HepG2 (cell line): ENCODE results near the gene STAT1. TPM values are rescaled to one million over a fixed set of nuclear protein-coding genes. Genes with fewer than 3 reads are reported as not detected.

Source experiments
- ATAC-seq: fragments of 200-7000 bp; cut with Tn5 transposase; 3 replicates; pipeline ENCODE4 v1.9.1; 2020; ENCODE audit warnings: mild to moderate bottlenecking, moderate library complexity
- BruUV-seq: library from RNA; stranded (reverse); fragments of 400-500 nt; replicated peaks from 2 replicates; lab custom pipeline; 2021; lab: Mats Ljungman, UMichigan
- CTCF ChIA-PET: fragments of 300-600 bp; formaldehyde crosslinking; extraction: SDS; loops from one replicate; lab custom pipeline; 2021; ENCODE audit warnings: low total read pairs, inconsistent platforms, low intra/inter-chr PET ratio; lab: Yijun Ruan, JAX
- POLR2A ChIA-PET: fragments of 350-600 bp; sonication (Branson Sonifier 250); formaldehyde crosslinking; loops from one replicate; lab custom pipeline; 2020; ENCODE audit warnings: antibody characterized with exemption, inconsistent platforms; lab: Yijun Ruan, JAX
- DNase-seq: peaks from one replicate; pipeline ENCODE4 v3.0.0-alpha.2; 2015; ENCODE audit warnings: low spot score
- FAIRE-seq: peaks from 3 replicates; lab custom pipeline; 2011; peaks lifted over from hg19 to GRCh38; lab: Jason Lieb, UNC
- H2AFZ ChIP-seq: one replicate; pipeline ENCODE4 v1.6.1; 2011; ENCODE audit warnings: low read length, inconsistent platforms
- H3K27ac ChIP-seq: fragments of 300-600 bp; 3 replicates; pipeline ENCODE4 v1.8.0; 2011; ENCODE audit warnings: mixed run types, mild to moderate bottlenecking, mixed read lengths, low read length, inconsistent platforms; ENCODE audit not compliant: insufficient read depth; ENCODE audit errors: extremely low read length
- H3K27me3 ChIP-seq, 2 experiments: fragments of 200-600 bp in 1 of 2; 2 replicates in 1 of 2; 3 replicates in 1 of 2; pipeline versions ENCODE4 v1.6.0 to v1.8.0; 2011; ENCODE audit warnings: low read length in 2 of 2, mild to moderate bottlenecking in 2 of 2, moderate library complexity in 2 of 2, inconsistent platforms in 1 of 2; ENCODE audit not compliant: insufficient read depth in 2 of 2, control insufficient read depth in 1 of 2
- H3K36me3 ChIP-seq, 2 experiments: fragments of 200-600 bp in 1 of 2; replicated peaks in 1 of 2; 2 replicates in 1 of 2; 3 replicates in 1 of 2; pipeline versions ENCODE4 v1.5.1 to v1.8.0; 2011; ENCODE audit warnings: low read length in 2 of 2, inconsistent platforms in 1 of 2; ENCODE audit not compliant: insufficient read depth in 2 of 2, control insufficient read depth in 1 of 2
- H3K4me1 ChIP-seq: 2 replicates; pipeline ENCODE4 v1.5.1; 2012; ENCODE audit warnings: low read length, inconsistent platforms; ENCODE audit not compliant: insufficient read depth
- H3K4me2 ChIP-seq: 2 replicates; pipeline ENCODE4 v1.6.0; 2011; ENCODE audit warnings: low read depth, low read length, inconsistent platforms
- H3K4me3 ChIP-seq, 3 experiments: fragments of 200-600 bp in 1 of 3; sonication (generic), shearing (Covaris generic) in 1 of 3; replicated peaks in 1 of 3; 2 replicates each; pipeline ENCODE4 v1.5.1; 2011 to 2016; ENCODE audit warnings: low read length in 3 of 3, inconsistent platforms in 2 of 3, low read depth in 2 of 3, mild to moderate bottlenecking in 2 of 3, control low read depth in 1 of 3, mixed read lengths in 1 of 3; ENCODE audit not compliant: insufficient read depth in 1 of 3
- H3K79me2 ChIP-seq: one replicate; pipeline ENCODE4 v1.6.1; 2011; ENCODE audit warnings: low read length, inconsistent platforms; ENCODE audit not compliant: insufficient read depth
- H3K9ac ChIP-seq: 2 replicates; pipeline ENCODE4 v1.6.0; 2011; ENCODE audit warnings: mild to moderate bottlenecking, low read depth, low read length, inconsistent platforms; ENCODE audit not compliant: insufficient read depth
- H3K9me3 ChIP-seq: 2 replicates; pipeline ENCODE4 v1.5.1; 2012; ENCODE audit warnings: mild to moderate bottlenecking, low read length
- H4K20me1 ChIP-seq: 2 replicates; pipeline ENCODE4 v1.6.0; 2011; ENCODE audit warnings: inconsistent platforms, mild to moderate bottlenecking, low read length, moderate library complexity; ENCODE audit not compliant: insufficient read depth
- BCL6 ChIP-seq: IDR thresholded peaks from 2 replicates; pipeline ENCODE4 v1.6.1; 2016; ENCODE audit warnings: missing genetic modification reagents, missing compliant biosample characterization
- CEBPG ChIP-seq: IDR thresholded peaks from 2 replicates; pipeline ENCODE4 v1.6.1; 2016
- FOXK1 ChIP-seq: sonication (generic); formaldehyde crosslinking; IDR thresholded peaks from 2 replicates; pipeline ENCODE4 v1.4.0; 2020; ENCODE audit warnings: low read depth, missing genetic modification reagents, borderline replicate concordance
- HOXA9 ChIP-seq: sonication (generic); formaldehyde crosslinking; IDR thresholded peaks from 2 replicates; pipeline ENCODE4 v1.8.1; 2022; ENCODE audit warnings: missing genetic modification reagents, mild to moderate bottlenecking, moderate library complexity, borderline replicate concordance
- IRF2 ChIP-seq: IDR thresholded peaks from 2 replicates; pipeline ENCODE4 v1.6.1; 2018; ENCODE audit warnings: missing genetic modification reagents, missing compliant biosample characterization
- KAT8 ChIP-seq: IDR thresholded peaks from 2 replicates; pipeline ENCODE4 v1.6.1; 2016; ENCODE audit warnings: missing genetic modification reagents, missing compliant biosample characterization
- POLR2G ChIP-seq: fragments of 200-400 bp; formaldehyde crosslinking; IDR thresholded peaks from 2 replicates; pipeline ENCODE4 v1.6.1; 2018; ENCODE audit warnings: mild to moderate bottlenecking, low read depth, low read length, moderate library complexity
- SOX13 ChIP-seq, 3 experiments: fragments of 450-650 bp in 1 of 3; sonication (generic) in 1 of 3; formaldehyde crosslinking in 1 of 3; IDR thresholded peaks in 2 of 3; conservative IDR thresholded peaks in 1 of 3; 2 replicates each; pipeline versions ENCODE4 v1.5.0 to v1.6.1; 2016 to 2020; ENCODE audit warnings: antibody characterized with exemption in 1 of 3, mild to moderate bottlenecking in 1 of 3, missing compliant biosample characterization in 1 of 3, missing genetic modification reagents in 1 of 3, moderate library complexity in 1 of 3
- SOX5 ChIP-seq: IDR thresholded peaks from 2 replicates; pipeline ENCODE4 v1.6.1; 2016; ENCODE audit warnings: borderline replicate concordance
- SOX6 ChIP-seq, 2 experiments: fragments of 450-650 bp in 1 of 2; sonication (generic) in 1 of 2; formaldehyde crosslinking in 1 of 2; IDR thresholded peaks; 2 replicates each; pipeline versions ENCODE4 v1.4.0 to v1.6.1; 2017 to 2020; ENCODE audit warnings: antibody characterized with exemption in 1 of 2, mild to moderate bottlenecking in 1 of 2, missing genetic modification reagents in 1 of 2
- STAG1 ChIP-seq: sonication (generic); formaldehyde crosslinking; IDR thresholded peaks from 2 replicates; pipeline ENCODE4 v1.4.0; 2020; ENCODE audit warnings: missing genetic modification reagents
- ZBTB14 ChIP-seq: sonication (generic); formaldehyde crosslinking; IDR thresholded peaks from 2 replicates; pipeline ENCODE4 v1.4.0; 2020; ENCODE audit warnings: missing genetic modification reagents
- ZNF605 ChIP-seq: sonication (generic); formaldehyde crosslinking; IDR thresholded peaks from 2 replicates; pipeline ENCODE4 v1.8.0; 2022; ENCODE audit warnings: mild to moderate bottlenecking, missing genetic modification reagents
- ZNF792 ChIP-seq: IDR thresholded peaks from 2 replicates; pipeline ENCODE4 v1.6.1; 2016
- WGBS: methylation state at CpG from one replicate; pipeline ENCODE4 v1.1.6; 2017; ENCODE audit warnings: low lambda C conversion rate; 5-methylcytosine and 5-hydroxymethylcytosine counted together
- in situ Hi-C: cut with HindIII; loops from 2 replicates; pipeline ENCODE4 v1.10.0; 2017; ENCODE audit warnings: low pct_unique_long_range_greater_than_20kb; ENCODE audit not compliant: extremely low pct_ligation_motif_present
- intact Hi-C: fragments of 100-400 bp; cut with micrococcal nuclease; formaldehyde crosslinking; loops from one replicate; pipeline ENCODE4 v1.10.0; 2022; ENCODE audit not compliant: unreplicated experiment
- polyA plus RNA-seq, 8 experiments: library from polyadenylated mRNA; depleted of rRNA in 3 of 8; stranded (reverse) in 7 of 8; unstranded in 1 of 8; fragments of >200 nt; fragmentation: Illumina TruSeq in 4 of 8; extraction: Trizol in 4 of 8; gene quantifications; 2 replicates each; pipeline versions ENCODE4 v1.2.1 to v1.2.3, GENCODE V29; 2011 to 2016; ENCODE audit warnings: low read depth in 4 of 8, missing spikeins in 1 of 8, mixed read lengths in 1 of 8; ENCODE audit not compliant: insufficient read depth in 1 of 8
- total RNA-seq, 5 experiments: library from RNA; depleted of rRNA; stranded (reverse); fragments of >200 nt; fragmentation: Illumina TruSeq; extraction: Trizol; gene quantifications; 2 replicates each; pipeline ENCODE4 v1.2.3, GENCODE V29; 2016; ENCODE audit warnings: low read depth in 1 of 5

Gene STAT1
- total and polyA plus RNA-seq, 2 of the 13 experiments (the other 11 are each of a cell fraction or from before 2014, with no cell fraction given): 21.8 to 59.6 TPM

GRCh38 chr2:191031256-191031655 is 17.3 kb upstream of the STAT1 start:
- H3K4me2 ChIP-seq: peak overlapping the region; percentile 82

GRCh38 chr2:191030521-191031154 is 16.7 kb upstream of the STAT1 start:
- H3K79me2 ChIP-seq: no peaks in the 10 kb centered on the region
- H4K20me1 ChIP-seq: no peaks in the 10 kb centered on the region
- no peak overlapping the region for H3K9ac ChIP-seq
- intact Hi-C loops: loop anchor here (1.0 to 10.0 kb wide), 4 partner anchors 17 to 249 kb away; no protein-coding TSS in a partner anchor
- peak; percentile 52 for DNase-seq
- no peaks in the 10 kb centered on the region for H3K27me3 ChIP-seq
- no peak overlapping the region for H3K27ac ChIP-seq
- FAIRE-seq: peak; percentile 84
- 12% methylated on average over 8 of the region's 8 CpGs for WGBS
- H3K36me3 ChIP-seq: no peaks in the 10 kb centered on the region
- H3K9me3 ChIP-seq: no peaks in the 10 kb centered on the region
- H2AFZ ChIP-seq: peak overlapping the region; percentile 87
- CTCF ChIA-PET: interaction anchor here (0.9 to 2.5 kb wide), 3 partner anchors 11 to 249 kb away, joined by 3 to 21 read pairs (median 4); no protein-coding TSS in a partner anchor
- no peak overlapping the region; a peak in 1 of 6 replicates for H3K4me3 ChIP-seq
- peak overlapping the region; percentile 82 for H3K4me2 ChIP-seq
- H3K4me1 ChIP-seq: peaks cover 32% of the 10 kb centered on the region
- in situ Hi-C loops: loop anchor here (5.0 kb wide), 1 partner anchor 248 kb away; no protein-coding TSS in a partner anchor
- ATAC-seq: peak; percentile 95
- POLR2A ChIA-PET: no interaction called here
- no TSS peak for BruUV-seq
- no peak for TF ChIP-seq HOXA9 (CRISPR knock-in tag)
- peak; percentile 23; the same call in 1 of the 2 replicates for TF ChIP-seq BCL6 (CRISPR knock-in tag)
- TF ChIP-seq CEBPG (CRISPR knock-in tag): peak; percentile 3; the same call in 1 of the 2 replicates
- TF ChIP-seq ZNF605 (CRISPR knock-in tag): no peak
- TF ChIP-seq IRF2: 0 out of 2 replicates have a peak, but pooled peaks have one; percentile 19
- peak; percentile 24; the same call in 1 of the 2 replicates for TF ChIP-seq FOXK1 (CRISPR knock-in tag)
- no peak for TF ChIP-seq SOX6 (IDR thresholded peaks at IDR 0.05)
- 0 out of 2 replicates have a peak, but pooled peaks have one; percentile 32 for TF ChIP-seq SOX6 (CRISPR knock-in tag; IDR thresholded peaks at IDR 0.05)
- TF ChIP-seq ZNF792 (CRISPR knock-in tag): peak; percentile 55; the same call in 1 of the 2 replicates
- TF ChIP-seq STAG1: peak; percentile 71
- no peak for TF ChIP-seq POLR2G
- peak; percentile 22; the same call in 1 of the 2 replicates for TF ChIP-seq KAT8

More at GRCh38 chr2:191031256-191031655, 17.3 kb upstream of the STAT1 start:
- no peaks in the 10 kb centered on the region for H3K36me3 ChIP-seq
- peaks cover 32% of the 10 kb centered on the region for H3K4me1 ChIP-seq
- BruUV-seq: no TSS peak
- WGBS: 3% methylated on average over 2 of the region's 2 CpGs
- no peak for ATAC-seq
- peak; percentile 59; the same call in 1 of the 2 replicates for TF ChIP-seq SOX5 (CRISPR knock-in tag)
- TF ChIP-seq SOX13 (IDR thresholded peaks at IDR 0.05): no peak
- TF ChIP-seq SOX13 (CRISPR knock-in tag; conservative IDR thresholded peaks at IDR 0.05 in 1 of 2, IDR thresholded peaks at IDR 0.05 in 1 of 2): peak in 1 of 2 experiments; percentile 61; a peak in 2 of 4 replicates
- TF ChIP-seq ZBTB14 (CRISPR knock-in tag): no peak
- TF ChIP-seq, all 625 proteins: peak for 2
- CTCF ChIA-PET: interaction anchor here (2.5 kb wide), 1 partner anchor 35 kb away, joined by 21 read pairs; no protein-coding TSS in a partner anchor
- H3K4me3 ChIP-seq: no peak overlapping the region; a peak in 1 of 6 replicates
- H3K9ac ChIP-seq: no peak overlapping the region
- H3K79me2 ChIP-seq: no peaks in the 10 kb centered on the region
- POLR2A ChIA-PET: no interaction called here
- DNase-seq (no peak), FAIRE-seq (no peak)
- H3K27me3 ChIP-seq: no peaks in the 10 kb centered on the region
- intact Hi-C loops (loop anchor here (10.0 kb wide), 1 partner anchor 176 kb away; no protein-coding TSS in a partner anchor), in situ Hi-C loops (loop anchor here (5.0 kb wide), 1 partner anchor 249 kb away; no protein-coding TSS in a partner anchor)
- H2AFZ ChIP-seq: no peak overlapping the region
- no peak overlapping the region for H3K27ac ChIP-seq
- no peaks in the 10 kb centered on the region for H4K20me1 ChIP-seq
- no peaks in the 10 kb centered on the region for H3K9me3 ChIP-seq
